HUES48 (cell line): ENCODE results near the gene TTC9C.
"Not testable (repeated sequence)": the region's sequence is repeated elsewhere in the genome, so short reads cannot be mapped to it uniquely, and the experiment has no call there.

ENCODE experiments used
- H3K27ac ChIP-seq: one replicate; pipeline ENCODE4 v1.7.0; 2013; ENCODE audit warnings: low read depth, low read length, inconsistent platforms
- H3K27me3 ChIP-seq: 2 replicates; pipeline ENCODE4 v1.6.1; 2013; ENCODE audit warnings: mild to moderate bottlenecking, low read length; ENCODE audit not compliant: control insufficient read depth, insufficient read depth
- H3K36me3 ChIP-seq: 2 replicates; pipeline ENCODE4 v1.6.1; 2013; ENCODE audit warnings: low read length; ENCODE audit not compliant: control insufficient read depth, insufficient read depth
- H3K4me1 ChIP-seq: 2 replicates; pipeline ENCODE4 v1.6.1; 2013; ENCODE audit warnings: mild to moderate bottlenecking, low read length; ENCODE audit not compliant: control insufficient read depth, insufficient read depth
- H3K4me3 ChIP-seq: 2 replicates; pipeline ENCODE4 v1.5.1; 2013; ENCODE audit warnings: mild to moderate bottlenecking, low read depth, low read length
- H3K9ac ChIP-seq: 2 replicates; pipeline ENCODE4 v1.6.1; 2013; ENCODE audit warnings: mild to moderate bottlenecking, low read depth, low read length, moderate library complexity
- H3K9me3 ChIP-seq: 2 replicates; pipeline ENCODE4 v1.6.1; 2013; ENCODE audit warnings: low read length; ENCODE audit not compliant: control insufficient read depth, insufficient read depth

Gene TTC9C

DNA sequence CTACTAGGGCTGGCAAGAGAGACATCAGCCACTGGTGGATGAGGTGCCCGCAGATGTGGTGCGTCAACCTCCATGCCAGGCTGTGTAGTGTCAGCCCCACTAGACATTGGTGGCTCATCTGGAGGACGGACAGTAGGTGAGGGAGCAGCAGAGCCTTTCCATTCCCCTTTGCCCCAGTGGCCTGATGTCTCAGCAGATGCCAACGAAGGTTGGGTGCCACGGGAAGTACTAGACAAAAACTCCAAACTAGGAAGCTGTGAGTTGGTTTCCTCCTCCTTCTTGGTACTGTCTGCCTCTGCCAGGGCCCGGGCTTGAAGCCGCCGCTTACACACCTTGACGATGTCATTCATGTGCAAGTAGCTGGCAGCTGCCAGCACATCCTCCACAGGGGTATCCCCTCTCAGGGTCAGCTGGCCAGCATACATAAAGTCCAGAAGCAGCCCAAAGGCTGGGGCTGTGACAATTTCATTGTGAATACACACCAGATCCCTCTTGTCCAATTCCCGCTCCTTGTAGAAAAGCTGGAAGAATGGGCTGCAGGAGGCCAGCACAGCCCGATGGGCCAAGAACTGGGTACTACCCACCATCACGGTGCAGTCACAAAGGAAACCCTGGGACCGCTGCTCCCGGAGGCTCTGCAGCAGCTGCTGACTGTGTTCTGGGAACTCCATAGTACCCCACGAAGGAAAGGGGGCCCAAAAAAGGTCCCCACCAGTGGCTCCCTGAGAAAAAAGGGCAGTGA, 24.9 kb downstream of the TTC9C start:
- Histone ChIP-seq H3K27ac (peak overlapping the region; percentile 69), H3K9ac (no peak overlapping the region)

DNA sequence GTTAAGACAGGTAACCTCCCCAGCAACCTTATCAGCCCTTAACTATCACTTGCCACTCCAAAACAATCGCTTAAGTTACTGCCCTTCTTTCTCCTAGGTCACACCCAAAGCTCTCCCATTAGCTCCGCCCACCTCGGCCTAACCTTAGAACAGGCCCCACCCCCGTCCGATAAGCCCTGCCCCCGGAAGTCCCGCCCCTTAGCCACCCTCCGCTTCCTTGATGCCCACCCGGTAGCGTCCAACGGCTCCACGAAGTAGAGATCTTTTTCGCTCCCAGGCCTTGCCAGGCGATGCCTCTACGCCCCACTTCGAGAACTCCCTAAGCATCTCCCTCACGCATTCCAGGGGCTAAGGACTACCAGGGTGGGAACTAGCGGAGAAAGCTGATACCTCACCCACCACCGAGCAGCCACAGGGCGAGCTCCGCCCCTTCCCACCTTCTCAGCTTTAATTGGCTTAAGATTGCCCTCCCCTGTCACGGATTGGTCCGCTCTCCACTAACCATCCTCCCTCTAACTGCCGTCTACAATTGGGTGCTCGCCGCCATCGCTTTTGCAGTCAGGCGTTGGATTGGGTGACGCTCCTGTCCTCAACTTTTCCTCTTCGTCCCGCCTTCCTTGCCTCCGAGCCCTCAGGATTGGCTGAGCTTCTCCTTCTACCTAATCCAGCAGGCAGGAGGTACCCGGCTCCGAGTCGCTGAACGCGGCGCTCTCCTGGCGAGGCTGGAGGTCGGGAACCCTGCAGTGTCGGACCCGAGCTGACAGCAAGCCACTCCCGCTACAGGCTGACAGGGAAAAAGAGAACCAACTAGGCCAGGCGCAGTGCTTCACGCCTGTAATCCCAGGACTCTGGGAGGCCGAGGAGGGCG, 25.7 kb downstream of the TTC9C start, which contains the start of gene ZBTB3:
Gene ZBTB3 (minus strand): TSS at position 425 of the 868 bp plus-strand sequence. CDS start 496 bp downstream, outside the sequence.
- Histone ChIP-seq H3K27me3 (no peaks in the 10 kb centered on the region), H3K4me1 (peaks cover 13% of the 10 kb centered on the region), H3K4me3 (peak within 1 kb of the TSS; percentile 86), H3K36me3 (peaks cover 36% of the 10 kb centered on the region), H3K9ac (peak within 1 kb of the TSS; percentile 74), H3K9me3 (no peaks in the 10 kb centered on the region), H3K27ac (peak within 1 kb of the TSS; percentile 93)

More for the DNA sequence above, 24.9 kb downstream of the TTC9C start:
- Histone ChIP-seq H3K4me1 (peaks cover 6% of the 10 kb centered on the region), H3K4me3 (peak overlapping the region; percentile 86), H3K36me3 (peaks cover 41% of the 10 kb centered on the region), H3K9me3 (no peaks in the 10 kb centered on the region), H3K27me3 (no peaks in the 10 kb centered on the region)

DNA sequence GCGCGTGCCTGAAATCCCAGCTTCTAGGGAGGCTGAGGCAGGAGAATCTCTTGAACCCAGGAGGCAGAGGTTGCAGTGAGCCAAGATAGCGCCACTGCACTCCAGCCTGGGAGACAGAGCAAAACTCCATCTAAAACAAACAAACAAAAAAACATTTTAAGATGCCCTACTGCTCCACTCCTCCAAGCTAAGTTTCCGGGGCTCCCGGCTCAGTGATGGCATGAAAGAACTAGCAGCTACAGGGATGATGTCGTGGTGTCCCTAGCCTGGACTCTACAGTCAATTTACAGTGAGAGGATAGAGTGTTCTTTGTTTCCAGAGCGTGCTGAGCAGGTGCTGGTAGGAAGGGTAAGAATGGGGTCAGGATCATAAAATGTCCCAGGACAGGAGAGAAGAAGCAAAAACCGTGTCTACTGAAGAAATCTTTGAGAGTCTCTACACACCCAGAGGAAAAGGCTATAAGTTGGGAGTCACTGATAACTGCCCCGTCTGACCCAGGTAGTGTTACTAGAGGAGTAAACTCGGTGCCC, 26.9 kb downstream of the TTC9C start:
- peak overlapping the region; percentile 2 for H3K27ac ChIP-seq
- no peaks in the 10 kb centered on the region for H3K27me3 ChIP-seq
- no peak overlapping the region; the same call in 1 of the 2 replicates for H3K4me3 ChIP-seq
- H3K4me1 ChIP-seq, result peaks cover 17% of the 10 kb centered on the region
- no peaks in the 10 kb centered on the region for H3K9me3 ChIP-seq
- peaks cover 27% of the 10 kb centered on the region for H3K36me3 ChIP-seq
- no peak overlapping the region for H3K9ac ChIP-seq

GRCh38 chr11:62757846-62758788, 29.8 kb downstream of the TTC9C start:
- Histone ChIP-seq H3K36me3 (peaks cover 10% of the 10 kb centered on the region), H3K27me3 (no peaks in the 10 kb centered on the region), H3K9me3 (no peaks in the 10 kb centered on the region), H3K4me3 (peak overlapping the region; percentile 62), H3K27ac (peak overlapping the region; percentile 90), H3K4me1 (peaks cover 24% of the 10 kb centered on the region), H3K9ac (peak overlapping the region; percentile 68)

- Histone ChIP-seq H3K36me3 (peaks cover 17% of the 10 kb centered on the region), H3K4me1 (peaks cover 19% of the 10 kb centered on the region)
- H3K27me3 ChIP-seq, H3K4me3 ChIP-seq, H3K9ac ChIP-seq, H3K9me3 ChIP-seq, H3K27ac ChIP-seq: not testable (repeated sequence)
Measured at GRCh38 chr11:62760867-62761227, 32.6 kb downstream of the TTC9C start.

GRCh38 chr11:62770778-62771143, 42.5 kb downstream of the TTC9C start:
- H3K4me3 ChIP-seq, result peak overlapping the region; percentile 97
- H3K4me1 ChIP-seq, result peaks cover 18% of the 10 kb centered on the region
- H3K9ac ChIP-seq, result peak overlapping the region; percentile 90
- H3K9me3 ChIP-seq, result no peaks in the 10 kb centered on the region
- no peaks in the 10 kb centered on the region for H3K27me3 ChIP-seq
- H3K27ac ChIP-seq, result peak overlapping the region; percentile 99
- peaks cover 39% of the 10 kb centered on the region for H3K36me3 ChIP-seq

DNA sequence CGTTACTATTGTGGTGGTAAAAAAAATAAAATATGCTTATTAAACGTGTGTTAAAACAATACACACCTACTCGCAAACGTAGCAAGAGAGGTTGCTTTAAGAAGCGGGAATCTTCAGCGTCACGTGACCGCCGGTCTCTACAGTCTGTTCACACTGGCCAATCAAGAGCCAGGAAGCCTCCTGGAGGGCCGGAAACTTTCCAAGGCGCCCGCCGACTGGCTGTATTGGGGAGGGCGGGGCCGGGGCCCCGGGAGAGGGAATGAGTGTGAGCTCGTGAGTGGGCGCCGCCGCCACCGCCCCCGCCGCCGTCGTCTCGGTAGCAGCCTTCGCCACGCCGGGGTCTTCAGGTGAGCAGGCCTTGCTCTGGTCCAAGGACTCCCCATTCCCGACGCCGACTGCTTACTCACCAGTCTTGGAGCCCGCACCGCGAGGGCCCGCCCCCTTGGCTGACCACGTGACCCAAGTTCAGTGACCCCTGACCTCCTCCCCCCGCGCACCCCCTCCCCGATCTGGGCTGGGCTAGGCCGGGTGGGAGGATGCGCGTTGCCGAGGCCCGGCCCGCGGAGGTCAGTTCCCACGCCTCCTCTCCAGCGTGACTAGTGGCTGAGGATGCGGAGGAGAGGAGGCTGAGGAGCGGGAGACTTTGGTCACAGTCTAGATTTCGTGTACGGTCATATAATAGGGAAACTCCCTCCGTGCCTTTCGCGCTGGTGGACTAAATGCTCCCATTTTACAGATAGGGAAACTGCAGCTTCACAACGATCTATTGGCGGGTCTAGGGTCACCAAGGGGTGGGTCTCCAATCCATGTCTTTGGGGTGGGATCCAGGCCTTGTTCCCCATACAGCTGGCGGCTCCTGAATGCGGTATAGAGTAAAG, 43.1 kb downstream of the TTC9C start, which contains the start of gene TAF6L:
Gene TAF6L (plus strand): TSS at position 253 of the 878 bp plus-strand sequence. CDS start 4,388 bp downstream, outside the sequence.
- peak within 1 kb of the TSS; percentile 90 for H3K9ac ChIP-seq
- peak within 1 kb of the TSS; percentile 97 for H3K4me3 ChIP-seq
- H3K27me3 ChIP-seq, result no peaks in the 10 kb centered on the region
- no peaks in the 10 kb centered on the region for H3K9me3 ChIP-seq
- H3K4me1 ChIP-seq, result peaks cover 18% of the 10 kb centered on the region
- peaks cover 40% of the 10 kb centered on the region for H3K36me3 ChIP-seq
- peak within 1 kb of the TSS; percentile 99 for H3K27ac ChIP-seq

GRCh38 chr11:62774407-62774806, 46.1 kb downstream of the TTC9C start:
- Histone ChIP-seq H3K36me3 (peaks cover 45% of the 10 kb centered on the region), H3K4me3 (no peak overlapping the region), H3K9me3 (no peaks in the 10 kb centered on the region), H3K27ac (no peak overlapping the region), H3K4me1 (peaks cover 17% of the 10 kb centered on the region), H3K9ac (no peak overlapping the region), H3K27me3 (no peaks in the 10 kb centered on the region)

- Histone ChIP-seq H3K36me3 (peaks cover 48% of the 10 kb centered on the region), H3K9ac (no peak overlapping the region), H3K27ac (no peak overlapping the region), H3K4me3 (no peak overlapping the region), H3K4me1 (peaks cover 6% of the 10 kb centered on the region; the same call in 1 of the 2 replicates), H3K27me3 (no peaks in the 10 kb centered on the region), H3K9me3 (no peaks in the 10 kb centered on the region)
Measured at GRCh38 chr11:62775646-62776045, 47.4 kb downstream of the TTC9C start.
